Parathyroid adenoma (tissue), 2 donors: ENCODE data around the gene SMOC2.

ENCODE experiments used
- H2AFZ ChIP-seq: fragments of 300-600 bp; sonication (generic); one replicate; pipeline ENCODE4 v1.7.0; 2017; ENCODE audit warnings: antibody characterized with exemption, mild to moderate bottlenecking
- H3K27ac ChIP-seq: fragments of 300-600 bp; sonication (generic); one replicate; pipeline ENCODE4 v1.7.0; 2017
- H3K27me3 ChIP-seq: fragments of 300-600 bp; sonication (generic); one replicate; pipeline ENCODE4 v1.7.0; 2017; ENCODE audit warnings: low read length; ENCODE audit not compliant: control insufficient read depth, insufficient read depth
- H3K36me3 ChIP-seq: fragments of 300-600 bp; sonication (generic); one replicate; pipeline ENCODE4 v1.7.0; 2017; ENCODE audit warnings: low read length; ENCODE audit not compliant: control insufficient read depth, insufficient read depth
- H3K4me1 ChIP-seq: fragments of 300-600 bp; sonication (generic); one replicate; pipeline ENCODE4 v1.7.0; 2017; ENCODE audit warnings: control low read depth
- H3K4me2 ChIP-seq: fragments of 300-600 bp; sonication (generic); one replicate; pipeline ENCODE4 v1.7.0; 2017; ENCODE audit warnings: low read length
- H3K4me3 ChIP-seq: fragments of 300-600 bp; sonication (generic); one replicate; pipeline ENCODE4 v1.7.0; 2017; ENCODE audit warnings: low read depth, low read length
- H3K79me2 ChIP-seq: fragments of 300-600 bp; sonication (generic); one replicate; pipeline ENCODE4 v1.7.0; 2017; ENCODE audit warnings: control low read depth
- H3K9ac ChIP-seq: fragments of 300-600 bp; sonication (generic); one replicate; pipeline ENCODE4 v1.7.0; 2017; ENCODE audit warnings: mild to moderate bottlenecking
- H3K9me3 ChIP-seq: fragments of 300-600 bp; sonication (generic); one replicate; pipeline ENCODE4 v1.7.0; 2017; ENCODE audit warnings: low read length; ENCODE audit not compliant: control insufficient read depth
- TF ChIP-seq, protein P1 (sequence below): fragments of 300-600 bp; sonication (generic); IDR thresholded peaks from one replicate; pipeline ENCODE4 v1.7.0; 2017; ENCODE audit warnings: antibody characterized with exemption, mild to moderate bottlenecking
- donor health status: primary hyperparathyroidism.

SMOC2 gene

GRCh38 chr6:168623736-168624135 is 182.8 kb downstream of the SMOC2 start:
- Histone ChIP-seq H3K9me3 (no peaks in the 10 kb centered on the region), H3K4me3 (no peak overlapping the region), H3K27ac (no peak overlapping the region), H3K36me3 (no peaks in the 10 kb centered on the region), H2AFZ (no peak overlapping the region), H3K4me1 (no peaks in the 10 kb centered on the region), H3K4me2 (no peak overlapping the region), H3K27me3 (no peaks in the 10 kb centered on the region), H3K79me2 (no peaks in the 10 kb centered on the region), H3K9ac (no peak overlapping the region)
- TF ChIP-seq, protein P1, sequence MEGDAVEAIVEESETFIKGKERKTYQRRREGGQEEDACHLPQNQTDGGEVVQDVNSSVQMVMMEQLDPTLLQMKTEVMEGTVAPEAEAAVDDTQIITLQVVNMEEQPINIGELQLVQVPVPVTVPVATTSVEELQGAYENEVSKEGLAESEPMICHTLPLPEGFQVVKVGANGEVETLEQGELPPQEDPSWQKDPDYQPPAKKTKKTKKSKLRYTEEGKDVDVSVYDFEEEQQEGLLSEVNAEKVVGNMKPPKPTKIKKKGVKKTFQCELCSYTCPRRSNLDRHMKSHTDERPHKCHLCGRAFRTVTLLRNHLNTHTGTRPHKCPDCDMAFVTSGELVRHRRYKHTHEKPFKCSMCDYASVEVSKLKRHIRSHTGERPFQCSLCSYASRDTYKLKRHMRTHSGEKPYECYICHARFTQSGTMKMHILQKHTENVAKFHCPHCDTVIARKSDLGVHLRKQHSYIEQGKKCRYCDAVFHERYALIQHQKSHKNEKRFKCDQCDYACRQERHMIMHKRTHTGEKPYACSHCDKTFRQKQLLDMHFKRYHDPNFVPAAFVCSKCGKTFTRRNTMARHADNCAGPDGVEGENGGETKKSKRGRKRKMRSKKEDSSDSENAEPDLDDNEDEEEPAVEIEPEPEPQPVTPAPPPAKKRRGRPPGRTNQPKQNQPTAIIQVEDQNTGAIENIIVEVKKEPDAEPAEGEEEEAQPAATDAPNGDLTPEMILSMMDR: no peak

DNA sequence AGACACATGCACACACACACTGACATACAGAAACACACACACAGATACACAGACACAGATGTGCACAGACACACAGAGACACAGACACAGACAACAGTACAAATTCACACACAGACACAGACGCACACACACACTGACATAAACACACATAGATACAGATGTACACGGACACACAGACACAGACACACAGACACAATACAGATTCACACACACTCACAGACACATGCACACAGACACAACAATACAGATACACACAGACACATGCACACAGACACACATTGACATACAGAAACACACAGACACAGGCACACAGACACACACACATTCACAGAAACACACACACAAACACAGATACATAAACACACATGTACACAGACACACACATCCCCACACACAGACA is 183.6 kb downstream of the SMOC2 start:
- no peaks in the 10 kb centered on the region for H3K27me3 ChIP-seq
- H3K36me3 ChIP-seq: no peaks in the 10 kb centered on the region
- TF ChIP-seq, protein P1: no peak
- no peaks in the 10 kb centered on the region for H3K4me1 ChIP-seq
- H2AFZ ChIP-seq: no peak overlapping the region
- no peak overlapping the region for H3K4me3 ChIP-seq
- no peaks in the 10 kb centered on the region for H3K9me3 ChIP-seq
- no peak overlapping the region for H3K27ac ChIP-seq
- no peak overlapping the region for H3K9ac ChIP-seq
- no peak overlapping the region for H3K4me2 ChIP-seq
- H3K79me2 ChIP-seq: no peaks in the 10 kb centered on the region

GRCh38 chr6:168624948-168625347 is 184.0 kb downstream of the SMOC2 start:
- no peak overlapping the region for H3K4me3 ChIP-seq
- H3K36me3 ChIP-seq: no peaks in the 10 kb centered on the region
- H2AFZ ChIP-seq: no peak overlapping the region
- H3K79me2 ChIP-seq: no peaks in the 10 kb centered on the region
- TF ChIP-seq, protein P1: no peak
- H3K27ac ChIP-seq: no peak overlapping the region
- H3K27me3 ChIP-seq: no peaks in the 10 kb centered on the region
- no peak overlapping the region for H3K4me2 ChIP-seq
- H3K9ac ChIP-seq: no peak overlapping the region
- H3K9me3 ChIP-seq: no peaks in the 10 kb centered on the region
- no peaks in the 10 kb centered on the region for H3K4me1 ChIP-seq

- TF ChIP-seq, protein P1: no peak
- H3K4me2 ChIP-seq: no peak overlapping the region
- no peak overlapping the region for H3K27ac ChIP-seq
- H3K4me3 ChIP-seq: no peak overlapping the region
- H3K4me1 ChIP-seq: no peaks in the 10 kb centered on the region
- H3K27me3 ChIP-seq: no peaks in the 10 kb centered on the region
- H3K9me3 ChIP-seq: no peaks in the 10 kb centered on the region
- H3K36me3 ChIP-seq: no peaks in the 10 kb centered on the region
- H3K9ac ChIP-seq: no peak overlapping the region
- H3K79me2 ChIP-seq: no peaks in the 10 kb centered on the region
- no peak overlapping the region for H2AFZ ChIP-seq
These were observed 184.6 kb downstream of the SMOC2 start for GRCh38 chr6:168625602-168626001.

GRCh38 chr6:168626046-168626602 is 185.1 kb downstream of the SMOC2 start:
- no peaks in the 10 kb centered on the region for H3K4me1 ChIP-seq
- H3K27me3 ChIP-seq: no peaks in the 10 kb centered on the region
- no peak overlapping the region for H3K27ac ChIP-seq
- no peak overlapping the region for H2AFZ ChIP-seq
- no peak overlapping the region for H3K4me2 ChIP-seq
- H3K9ac ChIP-seq: no peak overlapping the region
- H3K36me3 ChIP-seq: no peaks in the 10 kb centered on the region
- H3K9me3 ChIP-seq: no peaks in the 10 kb centered on the region
- H3K79me2 ChIP-seq: no peaks in the 10 kb centered on the region
- TF ChIP-seq, protein P1: no peak
- H3K4me3 ChIP-seq: no peak overlapping the region
